GM20000 (cell line): ENCODE data around the gene ARFGAP1.

Experiments used
- DNase-seq: peaks from one replicate; pipeline ENCODE4 v3.0.0; 2012; ENCODE audit warnings: low spot score
- TF ChIP-seq, protein P1 (sequence below): IDR thresholded peaks from 2 replicates; pipeline ENCODE4 v1.5.1; 2012; ENCODE audit warnings: mild to moderate bottlenecking, control low read depth; ENCODE audit errors: extremely low read depth, missing control alignments

Gene ARFGAP1

DNA sequence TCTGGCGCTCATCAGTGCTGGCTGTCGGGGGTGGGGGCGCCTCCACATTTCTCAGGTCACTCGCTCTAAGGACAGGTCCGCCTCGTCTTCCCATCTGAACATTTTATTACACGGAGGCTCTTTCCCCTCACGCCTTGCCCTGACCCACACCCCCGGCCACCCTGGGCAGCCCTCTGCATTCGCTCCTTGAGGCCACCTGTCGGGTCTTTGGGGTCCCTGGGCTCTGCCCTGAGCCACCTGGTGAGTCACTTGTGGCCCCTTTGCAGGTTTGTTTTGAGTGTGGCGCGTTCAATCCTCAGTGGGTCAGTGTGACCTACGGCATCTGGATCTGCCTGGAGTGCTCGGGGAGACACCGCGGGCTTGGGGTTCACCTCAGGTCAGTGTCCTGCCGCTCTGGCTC is 3.2 kb downstream of the ARFGAP1 start:
- DNase-seq, result no peak
- TF ChIP-seq, protein P1, sequence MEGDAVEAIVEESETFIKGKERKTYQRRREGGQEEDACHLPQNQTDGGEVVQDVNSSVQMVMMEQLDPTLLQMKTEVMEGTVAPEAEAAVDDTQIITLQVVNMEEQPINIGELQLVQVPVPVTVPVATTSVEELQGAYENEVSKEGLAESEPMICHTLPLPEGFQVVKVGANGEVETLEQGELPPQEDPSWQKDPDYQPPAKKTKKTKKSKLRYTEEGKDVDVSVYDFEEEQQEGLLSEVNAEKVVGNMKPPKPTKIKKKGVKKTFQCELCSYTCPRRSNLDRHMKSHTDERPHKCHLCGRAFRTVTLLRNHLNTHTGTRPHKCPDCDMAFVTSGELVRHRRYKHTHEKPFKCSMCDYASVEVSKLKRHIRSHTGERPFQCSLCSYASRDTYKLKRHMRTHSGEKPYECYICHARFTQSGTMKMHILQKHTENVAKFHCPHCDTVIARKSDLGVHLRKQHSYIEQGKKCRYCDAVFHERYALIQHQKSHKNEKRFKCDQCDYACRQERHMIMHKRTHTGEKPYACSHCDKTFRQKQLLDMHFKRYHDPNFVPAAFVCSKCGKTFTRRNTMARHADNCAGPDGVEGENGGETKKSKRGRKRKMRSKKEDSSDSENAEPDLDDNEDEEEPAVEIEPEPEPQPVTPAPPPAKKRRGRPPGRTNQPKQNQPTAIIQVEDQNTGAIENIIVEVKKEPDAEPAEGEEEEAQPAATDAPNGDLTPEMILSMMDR, result no peak

DNA sequence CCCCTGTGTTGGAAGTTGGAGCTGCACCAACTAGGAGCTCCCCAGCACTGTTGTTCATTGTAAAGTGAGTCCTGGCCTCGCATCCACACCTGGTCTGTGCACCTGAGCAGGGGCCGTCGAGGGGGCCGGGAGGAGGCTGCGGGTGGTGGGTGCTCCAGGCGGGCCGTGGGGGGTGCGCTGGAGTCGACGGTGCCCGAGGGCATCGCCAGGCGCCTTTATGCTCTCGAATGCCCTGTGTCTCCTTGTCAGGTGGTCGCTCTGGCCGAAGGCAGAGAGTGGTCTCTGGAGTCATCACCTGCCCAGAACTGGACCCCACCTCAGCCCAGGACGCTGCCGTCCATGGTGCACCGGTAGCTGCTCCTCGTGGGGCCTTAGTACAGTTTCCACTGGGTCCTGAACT is 4.3 kb downstream of the ARFGAP1 start:
- no peak for DNase-seq

DNA sequence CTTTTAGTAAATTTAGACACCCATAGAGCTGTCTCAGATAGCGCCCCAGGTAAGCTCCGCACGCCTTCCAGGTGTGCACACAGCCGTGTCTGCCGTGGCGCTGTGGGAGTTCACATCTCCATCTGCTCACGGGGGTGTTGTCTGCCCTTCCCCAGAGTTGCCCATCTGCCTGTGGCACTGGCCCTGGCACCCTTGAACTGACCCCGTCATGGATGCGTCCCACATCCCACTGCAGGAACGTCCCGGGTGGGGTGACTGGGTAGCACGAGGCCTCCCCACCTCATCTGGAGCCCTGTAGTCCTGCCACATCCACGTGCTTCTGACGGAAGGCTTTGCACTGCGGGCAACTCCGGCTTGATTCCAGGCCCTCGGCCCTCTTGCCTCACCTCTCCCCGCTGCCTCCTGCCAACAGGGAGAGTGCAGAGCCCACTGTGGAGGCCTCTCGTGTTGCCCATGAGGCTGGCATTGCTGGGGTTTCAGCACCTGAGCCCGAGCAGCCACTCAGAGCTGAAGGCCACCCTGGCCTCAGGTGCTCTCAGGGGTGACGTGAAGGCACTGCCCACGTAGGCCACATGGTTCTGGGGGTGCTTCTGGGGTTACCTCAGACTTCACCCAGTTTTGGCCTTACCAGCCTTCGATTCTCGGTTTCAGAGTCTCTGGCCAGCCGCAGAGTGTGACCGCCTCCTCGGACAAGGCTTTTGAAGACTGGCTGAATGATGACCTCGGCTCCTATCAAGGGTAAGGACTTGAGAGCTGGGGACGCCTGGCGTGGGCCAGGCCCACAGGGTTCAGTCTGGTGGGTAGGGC is 5.1 kb downstream of the ARFGAP1 start:
- no peak for DNase-seq
- TF ChIP-seq, protein P1, result no peak

More for the DNA sequence above, 4.3 kb downstream of the ARFGAP1 start:
- TF ChIP-seq, protein P1, result no peak

DNA sequence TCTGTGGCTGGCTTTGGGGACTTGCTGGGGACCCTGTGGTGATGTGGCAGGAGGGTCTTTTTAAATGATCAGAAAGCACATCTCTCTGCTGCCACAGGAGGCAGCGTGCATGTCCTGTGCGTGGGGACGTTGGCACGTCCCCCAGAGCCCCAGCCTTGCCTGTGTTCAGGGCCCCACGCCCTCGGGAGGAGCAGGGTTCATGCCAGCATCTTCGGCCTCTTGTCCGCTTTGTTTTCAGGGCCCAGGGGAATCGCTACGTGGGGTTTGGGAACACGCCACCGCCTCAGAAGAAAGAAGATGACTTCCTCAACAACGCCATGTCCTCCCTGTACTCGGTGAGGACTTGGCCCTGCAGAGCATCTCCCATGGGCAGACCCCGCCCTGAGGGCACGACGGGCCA is 6.0 kb downstream of the ARFGAP1 start:
- TF ChIP-seq, protein P1, result no peak
- DNase-seq, result no peak

DNA sequence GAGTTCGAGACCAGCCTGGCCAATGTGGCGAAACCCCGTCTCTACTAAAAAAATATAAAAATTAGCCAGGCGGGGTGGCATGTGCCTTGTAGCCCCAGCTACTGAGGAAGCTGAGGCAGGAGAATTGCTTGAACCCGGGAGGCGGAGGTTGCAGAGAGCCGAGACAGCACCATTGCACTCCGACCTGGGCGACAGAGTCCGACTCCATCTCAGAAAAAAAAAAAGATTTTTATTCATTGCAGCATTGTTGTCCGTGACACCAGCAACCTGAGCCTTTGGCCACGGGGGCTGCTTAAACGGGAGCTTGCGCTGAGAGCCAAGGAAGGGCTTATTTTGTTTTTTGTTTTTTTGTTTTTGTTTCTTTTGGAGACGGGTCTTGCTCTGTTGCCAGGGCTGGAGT is 7.3 kb downstream of the ARFGAP1 start:
- TF ChIP-seq, protein P1, result no peak
- DNase-seq, result no peak

DNA sequence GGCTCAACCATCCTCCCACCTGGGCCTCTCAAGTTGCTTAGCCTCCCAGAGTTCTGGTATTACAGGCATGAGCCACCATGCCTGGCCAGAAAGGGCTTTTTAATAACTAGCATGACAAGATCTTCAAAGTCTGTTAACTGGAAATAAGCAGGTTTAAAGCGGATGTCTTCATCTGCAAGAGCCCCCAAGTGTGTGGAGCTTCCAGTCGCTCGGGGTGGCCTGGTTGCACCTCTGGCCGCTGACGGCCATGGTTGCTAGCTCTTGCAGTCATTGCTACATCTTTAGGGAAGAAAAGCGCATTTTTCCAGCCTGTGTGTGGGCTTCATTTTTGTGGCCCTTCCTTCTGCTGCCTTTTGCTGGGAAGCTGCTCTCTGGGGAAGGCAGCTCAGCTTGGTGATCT is 7.8 kb downstream of the ARFGAP1 start:
- DNase-seq, result no peak
- TF ChIP-seq, protein P1, result no peak

DNA sequence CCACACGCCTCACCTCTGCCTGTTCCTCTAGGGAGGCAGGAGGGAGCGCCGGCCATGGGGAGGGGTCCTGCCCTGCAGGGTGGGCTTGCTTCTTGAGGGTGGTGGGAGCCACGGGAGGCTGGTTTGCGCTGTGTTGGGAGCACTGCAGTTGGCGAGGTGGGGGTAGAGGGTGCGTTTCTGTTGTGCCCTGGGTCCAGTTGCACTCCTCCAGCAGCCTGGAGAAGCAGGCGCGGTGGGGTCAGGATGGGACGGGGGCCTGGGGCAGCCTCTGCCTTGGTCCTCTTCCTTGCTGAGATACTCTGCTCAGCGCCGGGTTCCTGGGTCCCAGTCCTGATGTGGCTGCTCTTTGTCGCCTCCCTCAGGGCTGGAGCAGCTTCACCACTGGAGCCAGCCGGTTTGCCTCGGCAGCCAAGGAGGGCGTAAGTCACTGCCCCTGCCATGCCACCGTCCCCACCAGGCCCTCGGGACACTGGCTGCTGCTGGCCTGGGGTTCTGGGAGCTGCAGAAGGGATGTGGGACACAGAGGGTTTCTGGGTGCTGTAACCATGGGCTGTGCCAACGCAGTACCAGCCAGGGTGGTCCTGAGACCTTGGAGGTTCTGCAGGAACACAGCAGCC is 8.4 kb downstream of the ARFGAP1 start:
- DNase-seq, result no peak
- TF ChIP-seq, protein P1, result peak; percentile 6
